H1 (cell line): Measurements from ENCODE around the gene CNN3. TPM values are rescaled to one million over a fixed set of nuclear protein-coding genes. Genes with fewer than 3 reads are reported as not detected.

Source experiments
- CTCF ChIA-PET: fragments of 300-600 bp; sonication (Branson Sonifier 250); formaldehyde crosslinking; loops from one replicate; lab custom pipeline; 2021; ENCODE audit not compliant: partially characterized antibody; lab: Charles Lee
- POLR2A ChIA-PET: fragments of 300-600 bp; sonication (Branson Sonifier 250); formaldehyde crosslinking; loops from one replicate; lab custom pipeline; 2021; ENCODE audit warnings: inconsistent platforms; ENCODE audit not compliant: partially characterized antibody; lab: Charles Lee
- DNase-seq, 2 experiments: peaks; one replicate each; pipeline versions ENCODE4 v3.0.0 to v3.0.0-alpha.2; 2010 to 2022; ENCODE audit warnings: low spot score in 2 of 2, low read depth in 1 of 2, mixed read lengths in 1 of 2
- FAIRE-seq: peaks from 2 replicates; lab custom pipeline; 2011; peaks lifted over from hg19 to GRCh38; lab: Jason Lieb, UNC
- H2AFZ ChIP-seq: 2 replicates; pipeline ENCODE4 v1.8.1; 2012; ENCODE audit warnings: low read length, inconsistent platforms
- H2AK5ac ChIP-seq: 2 replicates; pipeline ENCODE4 v1.6.1; 2013; ENCODE audit warnings: low read depth, low read length
- H2BK120ac ChIP-seq: replicated peaks from 2 replicates; pipeline ENCODE3; 2013; ENCODE audit warnings: low read depth, low read length, inconsistent platforms
- H2BK12ac ChIP-seq: 2 replicates; pipeline ENCODE4 v1.6.1; 2013; ENCODE audit warnings: low read depth, low read length
- H2BK15ac ChIP-seq: 2 replicates; pipeline ENCODE4 v1.6.1; 2013; ENCODE audit warnings: low read length
- H2BK20ac ChIP-seq: 2 replicates; pipeline ENCODE4 v1.6.1; 2013; ENCODE audit warnings: low read length
- H2BK5ac ChIP-seq: 2 replicates; pipeline ENCODE4 v1.6.1; 2013; ENCODE audit warnings: low read depth, low read length
- H3K14ac ChIP-seq: 2 replicates; pipeline ENCODE4 v1.6.1; 2013; ENCODE audit warnings: inconsistent platforms; ENCODE audit not compliant: insufficient read length
- H3K18ac ChIP-seq: 2 replicates; pipeline ENCODE4 v1.6.1; 2013; ENCODE audit warnings: low read length; ENCODE audit errors: extremely low read depth
- H3K23ac ChIP-seq: 2 replicates; pipeline ENCODE4 v1.6.1; 2013; ENCODE audit warnings: inconsistent platforms; ENCODE audit not compliant: insufficient read length
- H3K23me2 ChIP-seq: 2 replicates; pipeline ENCODE4 v1.6.1; 2013; ENCODE audit warnings: low read depth, low read length
- H3K27ac ChIP-seq: 2 replicates; pipeline ENCODE4 v1.6.1; 2011; ENCODE audit warnings: low read depth, low read length, inconsistent platforms
- H3K27me3 ChIP-seq, 4 experiments: replicated peaks in 1 of 4; 1 replicate in 1 of 4; 2 replicates in 3 of 4; pipeline versions ENCODE4 v1.6.1 to v1.8.1; 2011 to 2013; ENCODE audit warnings: low read length in 3 of 4, mild to moderate bottlenecking in 3 of 4, inconsistent platforms in 2 of 4, mixed read lengths in 2 of 4, moderate library complexity in 1 of 4; ENCODE audit not compliant: control insufficient read depth in 3 of 4, insufficient read depth in 3 of 4; ENCODE audit errors: extremely low read depth in 1 of 4
- H3K36me3 ChIP-seq, 4 experiments: 2 replicates each; pipeline versions ENCODE4 v1.6.1 to v1.8.1; 2011 to 2013; ENCODE audit warnings: mild to moderate bottlenecking in 4 of 4, low read length in 3 of 4, moderate library complexity in 2 of 4, control low read depth in 1 of 4, inconsistent platforms in 1 of 4; ENCODE audit not compliant: insufficient read depth in 4 of 4, control insufficient read depth in 2 of 4
- H3K4ac ChIP-seq: replicated peaks from 2 replicates; pipeline ENCODE3; 2013; ENCODE audit warnings: low read length, low read depth, mixed read lengths, inconsistent platforms; ENCODE audit not compliant: insufficient read length
- H3K4me1 ChIP-seq, 4 experiments: replicated peaks in 1 of 4; 1 replicate in 1 of 4; 2 replicates in 3 of 4; pipeline versions ENCODE4 v1.6.1 to v1.8.1; 2011 to 2013; ENCODE audit warnings: low read length in 3 of 4, inconsistent platforms in 2 of 4, mixed read lengths in 1 of 4; ENCODE audit not compliant: insufficient read depth in 4 of 4, control insufficient read depth in 3 of 4
- H3K4me2 ChIP-seq, 2 experiments: 2 replicates each; pipeline versions ENCODE4 v1.6.1 to v1.8.1; 2011 to 2013; ENCODE audit warnings: low read depth in 2 of 2, low read length in 2 of 2, control low read depth in 1 of 2, inconsistent platforms in 1 of 2, mild to moderate bottlenecking in 1 of 2; ENCODE audit not compliant: insufficient read depth in 1 of 2
- H3K4me3 ChIP-seq, 4 experiments: fragments of 200-600, 300-600 bp in 1 of 4; sonication (generic), shearing (Covaris generic), sonication (Bioruptor Twin) in 1 of 4; 2 replicates each; pipeline versions ENCODE4 v1.5.1 to v1.8.1; 2011 to 2016; ENCODE audit warnings: low read length in 4 of 4, low read depth in 3 of 4, control low read depth in 2 of 4, inconsistent platforms in 2 of 4, mild to moderate bottlenecking in 2 of 4, mixed read lengths in 1 of 4, moderate library complexity in 1 of 4; ENCODE audit not compliant: insufficient read depth in 2 of 4; ENCODE audit errors: extremely low read depth in 1 of 4
- H3K56ac ChIP-seq: replicated peaks from 2 replicates; pipeline ENCODE3; 2013; ENCODE audit warnings: low read depth, mild to moderate bottlenecking, mixed read lengths, low read length, inconsistent platforms; ENCODE audit not compliant: insufficient read length
- H3K79me1 ChIP-seq: 2 replicates; pipeline ENCODE4 v1.6.1; 2013; ENCODE audit warnings: low read depth, low read length, control low read depth
- H3K79me2 ChIP-seq, 2 experiments: 2 replicates each; pipeline versions ENCODE4 v1.6.1 to v1.8.1; 2012 to 2013; ENCODE audit warnings: low read length in 2 of 2, mild to moderate bottlenecking in 2 of 2, inconsistent platforms in 1 of 2; ENCODE audit not compliant: insufficient read depth in 2 of 2, control insufficient read depth in 1 of 2
- H3K9ac ChIP-seq, 4 experiments: replicated peaks in 1 of 4; 1 replicate in 1 of 4; 2 replicates in 3 of 4; pipeline versions ENCODE4 v1.6.1 to v1.8.1; 2011 to 2013; ENCODE audit warnings: low read depth in 3 of 4, low read length in 3 of 4, control low read depth in 2 of 4, mild to moderate bottlenecking in 2 of 4, moderate library complexity in 2 of 4, inconsistent platforms in 1 of 4; ENCODE audit errors: extremely low read depth in 1 of 4
- H3K9me3 ChIP-seq, 2 experiments: 2 replicates each; pipeline versions ENCODE4 v1.6.1 to v1.8.1; 2012 to 2013; ENCODE audit warnings: mild to moderate bottlenecking in 2 of 2, moderate library complexity in 2 of 2, control low read depth in 1 of 2, inconsistent platforms in 1 of 2, low read depth in 1 of 2, low read length in 1 of 2, mixed read lengths in 1 of 2; ENCODE audit not compliant: insufficient read depth in 2 of 2
- H4K20me1 ChIP-seq, 2 experiments: replicated peaks in 1 of 2; 2 replicates each; pipeline versions ENCODE3 to v1.8.1; 2011 to 2013; ENCODE audit warnings: inconsistent platforms in 2 of 2, low read length in 2 of 2, mild to moderate bottlenecking in 1 of 2; ENCODE audit not compliant: insufficient read depth in 2 of 2, control insufficient read depth in 1 of 2
- H4K5ac ChIP-seq: 2 replicates; pipeline ENCODE4 v1.6.1; 2013; ENCODE audit warnings: low read length, low read depth, mixed read lengths, inconsistent platforms; ENCODE audit not compliant: insufficient read length
- H4K8ac ChIP-seq: 2 replicates; pipeline ENCODE4 v1.8.0; 2013; ENCODE audit warnings: mild to moderate bottlenecking, moderate library complexity, low read length, inconsistent platforms; ENCODE audit not compliant: insufficient read depth; ENCODE audit errors: extremely low read depth
- H4K91ac ChIP-seq: replicated peaks from 2 replicates; pipeline ENCODE3; 2013; ENCODE audit warnings: low read length, mixed read lengths, inconsistent platforms; ENCODE audit not compliant: insufficient read length
- CHD2 ChIP-seq: IDR thresholded peaks from 2 replicates; pipeline ENCODE4 v1.6.1; 2012; ENCODE audit warnings: low read length, improper control_type of control experiment
- CREB1 ChIP-seq: IDR thresholded peaks from 2 replicates; pipeline ENCODE4 v1.6.1; 2012; ENCODE audit warnings: inconsistent platforms
- EP300 ChIP-seq, 2 experiments: IDR thresholded peaks; 1 replicate in 1 of 2; 2 replicates in 1 of 2; pipeline ENCODE4 v1.6.1; 2011 to 2012; ENCODE audit warnings: low read depth in 2 of 2, low read length in 2 of 2, mild to moderate bottlenecking in 2 of 2, borderline replicate concordance in 1 of 2, inconsistent platforms in 1 of 2, moderate library complexity in 1 of 2
- GABPA ChIP-seq: IDR thresholded peaks from 2 replicates; pipeline ENCODE4 v1.6.1; 2011; ENCODE audit warnings: mild to moderate bottlenecking, low read length, moderate library complexity, borderline replicate concordance; ENCODE audit not compliant: insufficient read depth
- GTF2F1 ChIP-seq: IDR thresholded peaks from 2 replicates; pipeline ENCODE4 v1.6.1; 2012; ENCODE audit warnings: low read depth, low read length, improper control_type of control experiment, borderline replicate concordance
- KDM5A ChIP-seq: fragments of 200-600 bp; IDR thresholded peaks from 2 replicates; pipeline ENCODE4 v1.7.1; 2012; ENCODE audit warnings: mild to moderate bottlenecking, low read length, inconsistent platforms, mixed read lengths
- SIRT6 ChIP-seq: IDR thresholded peaks from one replicate; pipeline ENCODE4 v1.7.1; 2012; ENCODE audit warnings: low read length, inconsistent platforms
- SP2 ChIP-seq: IDR thresholded peaks from 2 replicates; pipeline ENCODE4 v1.6.1; 2012; ENCODE audit warnings: mild to moderate bottlenecking, low read length, inconsistent platforms
- ZNF274 ChIP-seq: IDR thresholded peaks from 2 replicates; pipeline ENCODE4 v1.7.0; 2012; ENCODE audit warnings: low read length, borderline replicate concordance; ENCODE audit errors: extremely low read depth
- WGBS, 2 experiments: shearing (Covaris generic) in 1 of 2; methylation state at CpG; one replicate each; pipeline versions ENCODE4 v1.1.6 to v1.1.7; 2013 to 2015; ENCODE audit warnings: low lambda C conversion rate in 2 of 2, mixed read lengths in 2 of 2, inconsistent platforms in 1 of 2, low coverage in 1 of 2, missing lambda C conversion rate in 1 of 2; ENCODE audit not compliant: insufficient replicate concordance in 2 of 2, insufficient coverage in 1 of 2, insufficient read length in 1 of 2; ENCODE audit errors: extremely low coverage in 1 of 2, missing lambda C conversion rate in 1 of 2; 5-methylcytosine and 5-hydroxymethylcytosine counted together
- polyA plus RNA-seq, 7 experiments: library from polyadenylated mRNA; depleted of rRNA in 3 of 7; stranded (reverse) in 5 of 7; unstranded in 2 of 7; fragments of >200 nt in 5 of 7; fragments of 200-250 nt in 2 of 7; gene quantifications; 1 replicate in 5 of 7; 2 replicates in 1 of 7; 4 replicates in 1 of 7; pipeline versions ENCODE4 v1.2.1 to v1.2.3, GENCODE V29; 2011 to 2013; ENCODE audit warnings: missing spikeins in 2 of 7, mixed read lengths in 2 of 7
- total RNA-seq: library from RNA; stranded (reverse); fragmentation: NEBNext Ultra II Directional; extraction: Animal tissue kit (Norgen Biotek cat#: 25700); gene quantifications from 2 replicates; pipeline ENCODE4 v1.2.1, GENCODE V29; 2021

The CNN3 gene
- total and polyA plus RNA-seq, 2 of the 8 experiments (the other 6 are each of a cell fraction or from before 2014, with no cell fraction given): 134 to 266 TPM

DNA sequence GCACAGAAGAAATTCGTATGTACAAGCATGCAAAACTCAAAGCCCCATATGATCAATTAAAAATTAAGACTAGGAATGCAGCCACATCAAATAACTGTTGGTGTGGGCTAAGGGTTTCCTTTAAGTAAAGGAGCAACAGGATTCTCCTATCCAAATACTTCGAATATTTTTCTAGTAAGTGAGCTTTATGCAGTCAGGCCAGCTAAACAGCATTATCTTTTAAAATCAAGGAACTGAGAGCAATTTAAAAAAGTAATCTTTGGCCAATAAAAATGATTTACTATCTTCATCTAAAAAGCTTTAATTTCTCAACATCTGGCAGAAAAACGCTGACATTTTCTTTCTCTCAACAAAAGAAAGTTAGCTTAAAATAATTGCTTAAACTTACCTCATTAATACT is 19.8 kb downstream of the CNN3 start:
- Histone ChIP-seq H4K20me1 (peaks cover 40 to 45% of the 10 kb centered on the region in 2 experiments), H3K23me2 (no peaks in the 10 kb centered on the region), H3K4me2 (no peak overlapping the region), H2BK15ac (no peak overlapping the region), H4K8ac (no peak overlapping the region), H3K18ac (no peak overlapping the region), H3K27ac (no peak overlapping the region), H3K56ac (no peak overlapping the region), H2AFZ (no peak overlapping the region), H2BK120ac (no peak overlapping the region), H3K36me3 (peaks cover 2 to 24% (median 6%) of the 10 kb centered on the region in 4 experiments; a peak in 6 of 8 replicates), H3K4me3 (no peak overlapping the region), H3K14ac (no peak overlapping the region), H3K9ac (no peak overlapping the region), H3K9me3 (no peaks in the 10 kb centered on the region), H2BK5ac (no peak overlapping the region), H2AK5ac (no peak overlapping the region), H4K91ac (no peak overlapping the region), H4K5ac (no peak overlapping the region), H3K4ac (no peak overlapping the region), H2BK12ac (no peak overlapping the region), H3K4me1 (peaks cover 6 to 21% (median 13%) of the 10 kb centered on the region in 4 experiments), H3K79me1 (peaks cover 13% of the 10 kb centered on the region), H3K79me2 (peaks cover 31 to 94% of the 10 kb centered on the region in 2 experiments), H3K23ac (no peak overlapping the region), H3K27me3 (no peaks in the 10 kb centered on the region), H2BK20ac (no peak overlapping the region)
- DNase-seq (no peak), FAIRE-seq (no peak)
- WGBS, 2 experiments: 84% methylated on average over 3 of the region's 3 CpGs; no CpG with 5 or more reads in 1 of the 2 experiments
- CTCF ChIA-PET: interaction anchor here (1.2 to 3.3 kb wide), 6 partner anchors 7 to 136 kb away, joined by 3 to 9 read pairs (median 3); no protein-coding TSS in a partner anchor
- TF ChIP-seq KDM5A: no peak
- no peak for TF ChIP-seq ZNF274
- no peak for TF ChIP-seq GABPA
- TF ChIP-seq EP300 (IDR thresholded peaks at IDR 0.05; ENCODE audit: borderline replicate concordance in 1 of 2, low read depth in 2 of 2, low read length in 2 of 2): no peak
- no peak for TF ChIP-seq SIRT6
- no peak for TF ChIP-seq SP2
- no peak for TF ChIP-seq CREB1
- no peak for TF ChIP-seq CHD2
- TF ChIP-seq GTF2F1: no peak
- POLR2A ChIA-PET: interaction anchor here (1.0 to 2.4 kb wide), 2 partner anchors 12 to 21 kb away, joined by 3 to 7 read pairs; no protein-coding TSS in a partner anchor
